K562 (cell line): ENCODE data around the gene LRRC8A. TPM values are rescaled to one million over a fixed set of nuclear protein-coding genes. Genes with fewer than 3 reads are reported as not detected.
A peak's percentile ranks its signal among the peaks of the same experiment; 100 is the strongest.

Experiments used
- ATAC-seq: fragments of 200-7000 bp; cut with Tn5 transposase; 3 replicates; pipeline ENCODE4 v1.9.1; 2020; ENCODE audit warnings: moderate library complexity
- BruUV-seq: library from RNA; stranded (reverse); fragments of 400-500 nt; replicated peaks from 2 replicates; lab custom pipeline; 2021; lab: Mats Ljungman, UMichigan
- CTCF ChIA-PET: fragments of 300-600 bp; formaldehyde crosslinking; extraction: SDS; loops from one replicate; lab custom pipeline; 2021; ENCODE audit warnings: low intra/inter-chr PET ratio; lab: Yijun Ruan, JAX
- POLR2A ChIA-PET: fragments of 300-600, 350-650 bp; sonication (Branson Sonifier 250); formaldehyde crosslinking; extraction: SDS; loops from one replicate; lab custom pipeline; 2021; ENCODE audit warnings: antibody characterized with exemption, inconsistent platforms; lab: Yijun Ruan, JAX
- DNase-seq, 4 experiments: peaks; one replicate each; pipeline versions ENCODE4 v3.0.0 to v3.0.0-alpha.2; 2011 to 2018; ENCODE audit warnings: low spot score in 3 of 4, mixed read lengths in 3 of 4; ENCODE audit errors: extremely low read depth in 1 of 4
- FAIRE-seq: peaks from 2 replicates; lab custom pipeline; 2011; peaks lifted over from hg19 to GRCh38; lab: Jason Lieb, UNC
- H2AFZ ChIP-seq: 2 replicates; pipeline ENCODE4 v1.6.0; 2011; ENCODE audit warnings: low read depth, low read length, control low read depth, inconsistent platforms
- H3K27ac ChIP-seq: fragments of 200-600 bp; 3 replicates; pipeline ENCODE4 v1.8.0; 2011; ENCODE audit warnings: low read depth, mild to moderate bottlenecking, control low read depth, inconsistent platforms, low read length, moderate library complexity, mixed read lengths; ENCODE audit errors: extremely low read depth
- H3K27me3 ChIP-seq, 2 experiments: fragments of 300-600 bp in 1 of 2; 2 replicates in 1 of 2; 3 replicates in 1 of 2; pipeline versions ENCODE4 v1.6.0 to v1.8.0; 2011; ENCODE audit warnings: inconsistent platforms in 2 of 2, low read length in 2 of 2, mild to moderate bottlenecking in 1 of 2, mixed read lengths in 1 of 2, moderate library complexity in 1 of 2; ENCODE audit not compliant: control insufficient read depth in 2 of 2, insufficient read depth in 2 of 2
- H3K36me3 ChIP-seq: fragments of 300-600 bp; 3 replicates; pipeline ENCODE4 v1.8.0; 2011; ENCODE audit warnings: mild to moderate bottlenecking, low read length, inconsistent platforms; ENCODE audit not compliant: control insufficient read depth, insufficient read depth
- H3K4me1 ChIP-seq, 2 experiments: fragments of 200-600 bp in 1 of 2; replicated peaks in 1 of 2; 2 replicates in 1 of 2; 3 replicates in 1 of 2; pipeline versions ENCODE4 v1.5.1 to v1.8.0; 2011; ENCODE audit warnings: inconsistent platforms in 2 of 2, low read length in 2 of 2, mild to moderate bottlenecking in 1 of 2, mixed read lengths in 1 of 2, moderate library complexity in 1 of 2; ENCODE audit not compliant: control insufficient read depth in 2 of 2, insufficient read depth in 2 of 2
- H3K4me2 ChIP-seq: 2 replicates; pipeline ENCODE4 v1.6.1; 2011; ENCODE audit warnings: low read length, control low read depth, inconsistent platforms, mixed read lengths; ENCODE audit not compliant: insufficient read depth
- H3K4me3 ChIP-seq: fragments of 200-600 bp; sonication (generic), shearing (Covaris generic); 2 replicates; pipeline ENCODE4 v1.5.1; 2016; ENCODE audit warnings: control low read depth, inconsistent platforms
- H3K79me2 ChIP-seq: fragments of 200-600 bp; 3 replicates; pipeline ENCODE4 v1.8.0; 2011; ENCODE audit warnings: low read length, inconsistent platforms; ENCODE audit not compliant: control insufficient read depth, insufficient read depth
- H3K9ac ChIP-seq, 2 experiments: 2 replicates each; pipeline versions ENCODE4 v1.6.0 to v1.6.1; 2011; ENCODE audit warnings: low read depth in 2 of 2, low read length in 2 of 2, control low read depth in 1 of 2, inconsistent platforms in 1 of 2, mild to moderate bottlenecking in 1 of 2, mixed read lengths in 1 of 2; ENCODE audit not compliant: insufficient read depth in 1 of 2
- H3K9me1 ChIP-seq: one replicate; pipeline ENCODE4 v1.6.0; 2011; ENCODE audit warnings: inconsistent platforms, mild to moderate bottlenecking, low read length, moderate library complexity; ENCODE audit not compliant: control insufficient read depth, insufficient read depth
- H3K9me3 ChIP-seq: replicated peaks from 2 replicates; pipeline ENCODE4 v1.5.1; 2011; ENCODE audit warnings: low read depth, low read length, inconsistent platforms; ENCODE audit not compliant: control insufficient read depth, insufficient read depth
- H4K20me1 ChIP-seq: replicated peaks from 2 replicates; pipeline ENCODE4 v1.6.1; 2011; ENCODE audit warnings: low read length, inconsistent platforms, mixed read lengths; ENCODE audit not compliant: control insufficient read depth, insufficient read depth
- CBFA2T2 ChIP-seq: fragments of 450-650 bp; conservative IDR thresholded peaks from 2 replicates; pipeline ENCODE4 v1.6.1; 2017; ENCODE audit warnings: mild to moderate bottlenecking
- CBX5 ChIP-seq: IDR thresholded peaks from 2 replicates; pipeline ENCODE4 v1.6.1; 2014; ENCODE audit warnings: low read depth, borderline replicate concordance
- COPS2 ChIP-seq: fragments of 450-650 bp; conservative IDR thresholded peaks from 2 replicates; pipeline ENCODE4 v1.6.1; 2016; ENCODE audit warnings: mild to moderate bottlenecking, moderate library complexity
- GTF2F1 ChIP-seq: IDR thresholded peaks from 2 replicates; pipeline ENCODE4 v1.6.1; 2011; ENCODE audit warnings: low read depth, low read length, improper control_type of control experiment
- MBD2 ChIP-seq: sonication (generic); IDR thresholded peaks from 2 replicates; pipeline ENCODE4 v1.6.1; 2016; ENCODE audit warnings: low read depth, borderline replicate concordance
- NFRKB ChIP-seq: fragments of 450-650 bp; IDR thresholded peaks from 2 replicates; pipeline ENCODE4 v1.6.1; 2016; ENCODE audit warnings: low read depth
- PHF8 ChIP-seq: fragments of 200-600 bp; sonication (generic); IDR thresholded peaks from 2 replicates; pipeline ENCODE4 v1.6.1; 2012; ENCODE audit warnings: mixed run types, mild to moderate bottlenecking, inconsistent platforms, low read length, moderate library complexity, borderline replicate concordance
- PRPF4 ChIP-seq: fragments of 200-400 bp; formaldehyde crosslinking; IDR thresholded peaks from one replicate; pipeline ENCODE4 v1.6.1; 2017; ENCODE audit warnings: low read length, low read depth, mild to moderate bottlenecking; ENCODE audit not compliant: insufficient read depth, poor library complexity, severe bottlenecking
- SMARCE1 ChIP-seq: fragments of 450-650 bp; IDR thresholded peaks from 2 replicates; pipeline ENCODE4 v1.7.1; 2016; ENCODE audit warnings: mild to moderate bottlenecking
- ZBTB7A ChIP-seq: IDR thresholded peaks from 2 replicates; pipeline ENCODE4 v1.6.1; 2011; ENCODE audit warnings: low read depth, mild to moderate bottlenecking, low read length, moderate library complexity, borderline replicate concordance; ENCODE audit not compliant: control insufficient read depth
- WGBS: fragments of 100-300 bp; shearing (Covaris generic); methylation state at CpG from one replicate; pipeline ENCODE4 v1.1.6; 2016; ENCODE audit warnings: low coverage, mixed read lengths; ENCODE audit not compliant: insufficient coverage; ENCODE audit errors: missing lambda C conversion rate; 5-methylcytosine and 5-hydroxymethylcytosine counted together
- in situ Hi-C: fragments of 300-500 bp; cut with MboI; formaldehyde crosslinking; loops from 4 replicates; pipeline ENCODE4 v1.15.0; 2018; ENCODE audit warnings: inconsistent platforms, mixed read lengths
- intact Hi-C: fragments of 100-400 bp; cut with micrococcal nuclease; formaldehyde crosslinking; loops from 2 replicates; pipeline ENCODE4 v1.14.2; 2022
- polyA plus RNA-seq, 8 experiments: library from polyadenylated mRNA; depleted of rRNA in 4 of 8; stranded (reverse) in 5 of 8; unstranded in 3 of 8; fragments of >200 nt; fragmentation: Nextera tagmentation in 2 of 8; fragmentation: Illumina TruSeq in 1 of 8; extraction: Ambion mirVana in 2 of 8; extraction: Trizol in 1 of 8; gene quantifications; 2 replicates each; pipeline versions ENCODE4 v1.2.1 to v1.2.3, GENCODE V29; 2011 to 2014; ENCODE audit warnings: inconsistent platforms in 1 of 8, missing spikeins in 1 of 8
- total RNA-seq, 7 experiments: library from RNA; depleted of rRNA in 6 of 7; stranded (reverse); fragments of >200 nt in 6 of 7; fragmentation: Illumina TruSeq in 2 of 7; extraction: Trizol in 2 of 7; gene quantifications; 2 replicates each; pipeline versions ENCODE4 v1.2.1 to v1.2.3, GENCODE V29; 2011 to 2021; ENCODE audit warnings: low replicate concordance in 1 of 7
- TF ChIP-seq, protein P1 (sequence below), 2 experiments: fragments of 450-650 bp in 1 of 2; sonication (generic) in 1 of 2; formaldehyde crosslinking; conservative IDR thresholded peaks; 2 replicates each; pipeline versions ENCODE4 v1.4.0 to v1.8.1; 2020 to 2022; ENCODE audit warnings: mild to moderate bottlenecking in 1 of 2, missing genetic modification reagents in 1 of 2
- TF ChIP-seq, protein P2 (sequence below): fragments of 250-450 bp; sonication (Bioruptor Pico); IDR thresholded peaks from 2 replicates; pipeline ENCODE4 v1.8.0; 2021; ENCODE audit warnings: moderate library complexity, mild to moderate bottlenecking, inconsistent platforms
- TF ChIP-seq, protein P3 (sequence below), 2 experiments: fragments of 450-650 bp in 1 of 2; sonication (generic) in 1 of 2; formaldehyde crosslinking in 1 of 2; IDR thresholded peaks in 1 of 2; conservative IDR thresholded peaks in 1 of 2; 2 replicates each; pipeline versions ENCODE4 v1.6.1 to v1.8.1; 2016 to 2023; ENCODE audit warnings: mild to moderate bottlenecking in 2 of 2, moderate library complexity in 2 of 2, inconsistent platforms in 1 of 2, missing genetic modification reagents in 1 of 2
- TF ChIP-seq, protein P4 (sequence below): fragments of 450-650 bp; formaldehyde crosslinking; IDR thresholded peaks from 2 replicates; pipeline ENCODE4 v1.4.0; 2022; ENCODE audit warnings: mild to moderate bottlenecking, moderate library complexity

The LRRC8A gene
- total and polyA plus RNA-seq, 9 of the 15 experiments (the other 6 are each of a cell fraction or from before 2014, with no cell fraction given): 2.9 to 24.7 (median 8.9) TPM

DNA sequence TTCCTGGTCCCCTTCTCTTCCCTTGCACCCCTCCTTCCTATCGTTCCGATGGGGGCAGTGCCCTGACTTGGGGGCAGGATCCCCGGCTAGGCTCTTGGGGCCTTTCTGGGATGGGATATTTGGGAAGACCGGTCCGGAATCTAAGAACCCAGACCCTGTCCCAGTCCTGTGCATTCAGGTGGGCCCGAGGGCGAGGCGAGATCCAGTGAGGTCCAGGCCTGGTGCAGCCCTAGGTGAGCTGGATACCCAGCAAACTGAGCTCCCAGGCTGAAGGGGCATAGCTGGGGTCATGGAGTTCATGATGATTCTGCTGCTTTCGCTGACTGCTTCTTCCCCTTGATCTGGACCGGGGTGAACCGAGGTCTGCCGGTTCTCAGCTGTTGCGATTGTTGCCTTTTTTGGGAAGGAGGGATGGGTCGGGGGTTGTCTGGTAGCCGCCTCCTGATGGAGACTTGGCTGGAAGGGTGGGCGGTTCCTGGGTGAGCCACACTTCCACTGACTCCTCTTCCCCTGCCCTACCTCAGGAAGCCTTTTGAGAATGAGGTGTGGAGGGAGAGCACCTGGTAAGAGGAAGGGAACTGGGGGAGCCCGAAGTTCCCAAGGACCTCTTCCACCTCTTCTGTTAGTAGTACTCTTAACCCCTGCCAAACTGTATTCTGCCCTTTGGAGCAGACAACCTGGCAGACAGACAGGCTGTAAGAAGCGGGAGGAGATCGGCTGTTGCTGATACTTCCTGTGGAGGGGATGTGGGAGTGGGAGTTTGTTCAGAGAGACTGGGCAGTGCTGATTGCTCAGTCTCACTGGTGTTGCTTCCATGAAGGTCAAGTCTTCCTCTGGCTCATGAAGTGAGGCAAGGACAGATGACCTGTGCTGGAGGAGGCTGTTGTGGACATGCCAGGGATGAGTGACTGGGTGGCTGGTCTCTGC is 1.0 kb downstream of the LRRC8A start:
- Histone ChIP-seq H3K27me3 (no peaks in the 10 kb centered on the region), H3K36me3 (peaks cover 31% of the 10 kb centered on the region; the same call in 2 of the 3 replicates), H3K9me1 (peaks cover 7% of the 10 kb centered on the region), H3K4me2 (peak overlapping the region; percentile 95), H3K4me1 (peaks cover 28 to 38% of the 10 kb centered on the region in 2 experiments), H3K9me3 (no peaks in the 10 kb centered on the region), H4K20me1 (no peaks in the 10 kb centered on the region; the same call in 1 of the 2 replicates), H3K79me2 (peaks cover 61% of the 10 kb centered on the region), H3K9ac (peak overlapping the region; percentile 95 to 98), H2AFZ (peak overlapping the region; percentile 73; the same call in 1 of the 2 replicates), H3K4me3 (peak overlapping the region; percentile 95), H3K27ac (peak overlapping the region; percentile 84)
- ATAC-seq: peak; percentile 4
- peak; percentile 31 to 66 (median 51) for DNase-seq
- TSS peak; percentile 35 for BruUV-seq
- CTCF ChIA-PET: no interaction called here
- POLR2A ChIA-PET: interaction anchor here (0.6 to 1.6 kb wide), 5 partner anchors 12 to 200 kb away, joined by 3 to 5 read pairs (median 3); no protein-coding TSS in a partner anchor
- intact Hi-C loops: no loop called here
- in situ Hi-C loops: no loop called here
- 1% methylated on average over 17 of the region's 19 CpGs for WGBS
- FAIRE-seq: peak; percentile 90
- TF ChIP-seq, protein P1, sequence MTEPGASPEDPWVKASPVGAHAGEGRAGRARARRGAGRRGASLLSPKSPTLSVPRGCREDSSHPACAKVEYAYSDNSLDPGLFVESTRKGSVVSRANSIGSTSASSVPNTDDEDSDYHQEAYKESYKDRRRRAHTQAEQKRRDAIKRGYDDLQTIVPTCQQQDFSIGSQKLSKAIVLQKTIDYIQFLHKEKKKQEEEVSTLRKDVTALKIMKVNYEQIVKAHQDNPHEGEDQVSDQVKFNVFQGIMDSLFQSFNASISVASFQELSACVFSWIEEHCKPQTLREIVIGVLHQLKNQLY (CRISPR knock-in tag; conservative IDR thresholded peaks at IDR 0.05): no peak
- TF ChIP-seq, protein P2, sequence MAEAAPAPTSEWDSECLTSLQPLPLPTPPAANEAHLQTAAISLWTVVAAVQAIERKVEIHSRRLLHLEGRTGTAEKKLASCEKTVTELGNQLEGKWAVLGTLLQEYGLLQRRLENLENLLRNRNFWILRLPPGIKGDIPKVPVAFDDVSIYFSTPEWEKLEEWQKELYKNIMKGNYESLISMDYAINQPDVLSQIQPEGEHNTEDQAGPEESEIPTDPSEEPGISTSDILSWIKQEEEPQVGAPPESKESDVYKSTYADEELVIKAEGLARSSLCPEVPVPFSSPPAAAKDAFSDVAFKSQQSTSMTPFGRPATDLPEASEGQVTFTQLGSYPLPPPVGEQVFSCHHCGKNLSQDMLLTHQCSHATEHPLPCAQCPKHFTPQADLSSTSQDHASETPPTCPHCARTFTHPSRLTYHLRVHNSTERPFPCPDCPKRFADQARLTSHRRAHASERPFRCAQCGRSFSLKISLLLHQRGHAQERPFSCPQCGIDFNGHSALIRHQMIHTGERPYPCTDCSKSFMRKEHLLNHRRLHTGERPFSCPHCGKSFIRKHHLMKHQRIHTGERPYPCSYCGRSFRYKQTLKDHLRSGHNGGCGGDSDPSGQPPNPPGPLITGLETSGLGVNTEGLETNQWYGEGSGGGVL (CRISPR knock-in tag): no peak
- TF ChIP-seq CBFA2T2 (peak; percentile 57), COPS2 (no peak), PRPF4 (no peak), SMARCE1 (0 out of 2 replicates have a peak, but pooled peaks have one; percentile 26), PHF8 (no peak), ZBTB7A (no peak), NFRKB (no peak), GTF2F1 (no peak), MBD2 (0 out of 2 replicates have a peak, but pooled peaks have one; percentile 20), CBX5 (no peak)
- TF ChIP-seq, protein P3, sequence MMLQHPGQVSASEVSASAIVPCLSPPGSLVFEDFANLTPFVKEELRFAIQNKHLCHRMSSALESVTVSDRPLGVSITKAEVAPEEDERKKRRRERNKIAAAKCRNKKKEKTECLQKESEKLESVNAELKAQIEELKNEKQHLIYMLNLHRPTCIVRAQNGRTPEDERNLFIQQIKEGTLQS (IDR thresholded peaks at IDR 0.05): no peak
- TF ChIP-seq, protein P3 (CRISPR knock-in tag; conservative IDR thresholded peaks at IDR 0.05): 0 out of 2 replicates have a peak, but pooled peaks have one; percentile 46
- TF ChIP-seq, protein P4, sequence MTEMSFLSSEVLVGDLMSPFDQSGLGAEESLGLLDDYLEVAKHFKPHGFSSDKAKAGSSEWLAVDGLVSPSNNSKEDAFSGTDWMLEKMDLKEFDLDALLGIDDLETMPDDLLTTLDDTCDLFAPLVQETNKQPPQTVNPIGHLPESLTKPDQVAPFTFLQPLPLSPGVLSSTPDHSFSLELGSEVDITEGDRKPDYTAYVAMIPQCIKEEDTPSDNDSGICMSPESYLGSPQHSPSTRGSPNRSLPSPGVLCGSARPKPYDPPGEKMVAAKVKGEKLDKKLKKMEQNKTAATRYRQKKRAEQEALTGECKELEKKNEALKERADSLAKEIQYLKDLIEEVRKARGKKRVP: no peak
